Endometrial microvascular endothelial cells (primary cell): ENCODE measurements around the gene RINL. TPM values are rescaled to one million over a fixed set of nuclear protein-coding genes. Genes with fewer than 3 reads are reported as not detected.

Experiments
- in situ Hi-C: cut with HindIII; loops from 2 replicates; pipeline ENCODE4 v1.10.0; 2017; ENCODE audit warnings: low sequenced_read_pairs, low pct_unique_long_range_greater_than_20kb; ENCODE audit errors: inconsistent ontology term
- total RNA-seq: library from RNA; depleted of rRNA; stranded (reverse); fragments of >200 nt; gene quantifications from one replicate; pipeline ENCODE4 v1.2.3, GENCODE V29; 2015; ENCODE audit errors: inconsistent ontology term

The RINL gene, protein sequence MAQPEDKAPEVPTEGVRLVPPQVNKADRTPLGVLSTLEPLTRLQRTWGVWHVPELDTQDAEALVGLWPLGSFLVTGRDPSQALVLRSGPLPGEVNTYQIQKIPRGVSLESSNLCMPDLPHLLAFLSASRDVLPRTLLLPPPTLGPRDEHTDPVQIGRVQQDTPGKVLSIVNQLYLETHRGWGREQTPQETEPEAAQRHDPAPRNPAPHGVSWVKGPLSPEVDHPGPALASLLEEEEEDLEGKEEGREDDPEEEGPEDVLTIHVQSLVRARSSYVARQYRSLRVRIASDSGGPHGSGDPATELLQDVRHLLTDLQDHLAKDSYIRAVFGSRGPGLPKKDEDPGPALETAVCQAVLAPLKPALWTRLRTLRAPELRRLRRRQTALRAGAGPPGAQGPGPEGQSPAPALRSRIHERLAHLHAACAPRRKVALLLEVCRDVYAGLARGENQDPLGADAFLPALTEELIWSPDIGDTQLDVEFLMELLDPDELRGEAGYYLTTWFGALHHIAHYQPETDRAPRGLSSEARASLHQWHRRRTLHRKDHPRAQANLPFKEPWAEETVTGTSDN
- total RNA-seq: 5.0 TPM

DNA sequence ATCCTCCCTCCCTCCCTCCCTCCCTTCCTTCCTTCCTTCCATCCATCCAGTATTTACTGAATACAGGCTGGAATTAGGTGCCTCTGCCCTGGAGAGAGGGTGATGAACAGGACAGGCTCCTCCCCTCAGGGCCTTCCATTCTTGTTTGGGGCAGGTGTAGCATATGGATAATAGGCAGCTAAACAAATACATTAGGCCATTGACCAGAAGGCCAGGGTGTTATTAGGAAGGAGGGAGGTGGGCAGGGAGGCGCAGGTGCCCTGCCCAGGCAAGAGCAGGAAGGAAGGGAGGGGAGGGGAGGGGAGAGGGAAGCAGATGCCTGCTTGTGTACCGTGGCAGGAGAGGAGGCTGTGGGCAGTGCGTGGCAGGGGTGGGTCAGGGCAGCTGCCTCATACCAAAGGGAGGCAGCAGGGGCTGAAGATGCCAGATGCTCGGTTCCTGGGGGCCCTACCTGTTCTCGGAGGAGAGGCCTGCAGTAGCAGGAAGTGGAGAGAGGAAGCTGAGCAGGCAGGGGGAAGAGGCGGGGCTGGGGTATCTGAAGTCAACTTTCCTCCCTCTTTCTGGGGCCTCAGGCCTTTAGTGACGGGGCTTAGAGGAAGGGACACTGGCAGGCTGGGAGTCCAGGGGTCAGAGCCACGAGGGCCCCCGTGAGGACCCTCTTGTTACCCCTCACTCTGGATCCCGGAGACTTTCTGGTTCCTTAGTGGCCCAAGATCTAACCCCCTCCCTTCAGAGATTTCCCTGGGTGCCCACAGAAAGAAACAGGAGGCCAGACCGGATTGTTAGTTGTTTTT lies at the start of gene RINL:
Gene RINL (minus strand): TSS at position 495 of the 794 bp plus-strand sequence. CDS start 1,533 bp downstream, outside the sequence.
- in situ Hi-C loops: no loop called here

DNA sequence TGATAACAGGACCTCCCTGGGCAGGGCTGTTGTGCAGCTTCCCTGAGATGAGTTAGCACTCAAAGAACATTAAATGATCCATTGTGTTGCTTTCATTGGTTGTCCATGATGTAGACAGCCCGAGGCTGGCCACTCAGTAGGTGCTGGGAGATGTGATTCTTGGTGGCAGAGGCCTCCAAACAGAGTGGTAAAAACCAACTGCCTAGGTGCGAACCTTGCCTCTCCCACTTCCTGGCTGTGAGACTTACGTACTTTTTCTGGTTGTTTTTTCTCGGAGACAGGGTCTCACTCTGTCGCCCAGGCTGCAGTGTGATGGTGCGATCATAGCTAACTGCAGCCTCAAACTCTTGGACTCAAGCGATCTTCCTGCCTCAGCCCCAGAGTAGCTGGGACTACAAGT lies 46.3 kb upstream of the RINL start:
- in situ Hi-C loops: no loop called here

DNA sequence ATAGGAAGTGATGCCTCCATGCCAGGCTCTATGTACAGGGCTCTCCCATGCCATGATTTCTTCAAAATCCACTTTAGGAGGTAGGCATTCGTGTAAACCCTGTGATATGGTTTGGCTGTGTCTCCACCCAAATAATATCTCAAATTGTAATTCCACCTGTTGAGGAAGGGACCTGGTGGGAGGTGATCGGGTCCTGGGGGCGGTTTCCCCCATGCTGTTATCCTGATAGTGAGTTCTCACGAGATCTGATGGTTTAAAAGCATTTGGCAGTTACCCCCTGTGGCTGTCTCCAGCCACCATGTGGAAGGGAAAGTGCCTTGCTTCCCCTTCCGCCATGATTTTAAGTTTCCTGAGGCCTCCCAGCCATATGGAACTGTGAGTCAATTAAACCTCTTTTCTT lies 44.4 kb upstream of the RINL start:
- in situ Hi-C loops: no loop called here

DNA sequence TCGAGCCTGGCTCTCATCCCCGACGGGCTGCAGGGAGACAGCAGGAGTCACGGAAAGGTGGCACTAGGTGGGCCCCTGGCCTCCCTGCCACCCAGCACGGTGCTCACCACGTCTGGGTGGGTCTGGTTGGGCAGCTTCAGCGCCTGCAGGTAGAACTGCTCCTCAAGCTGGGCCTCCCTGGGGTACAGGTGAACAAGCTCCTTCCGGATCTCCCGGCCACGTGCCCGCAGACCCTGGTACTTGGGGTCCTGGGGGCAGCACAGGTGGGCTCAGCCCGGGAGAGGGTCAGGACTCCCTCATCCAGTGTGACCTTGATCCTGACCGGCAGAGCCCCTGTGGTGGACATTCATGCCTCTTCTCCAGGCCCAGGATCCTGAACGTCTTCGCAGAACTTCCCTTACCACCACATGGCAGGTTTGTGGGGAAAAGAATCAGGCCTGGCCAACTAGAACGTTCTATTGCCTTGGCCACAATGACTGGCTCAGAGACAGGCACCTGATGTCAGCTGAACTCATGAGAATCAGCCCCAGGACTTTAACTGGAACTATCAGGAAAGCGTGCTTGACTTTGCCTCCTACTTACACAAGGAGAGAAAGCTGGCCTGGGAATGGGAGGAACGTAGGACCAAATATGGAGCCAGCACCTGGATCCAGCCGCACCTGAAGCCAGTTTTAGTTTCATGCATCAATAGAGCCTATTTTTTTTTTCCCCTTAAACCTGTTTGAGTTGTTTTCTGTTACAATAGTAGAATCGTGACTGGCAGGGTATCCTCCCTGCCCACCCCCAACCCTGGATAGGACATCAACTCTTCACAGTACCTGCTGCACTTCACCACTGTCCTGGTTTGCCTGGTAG lies 43.6 kb upstream of the RINL start:
- in situ Hi-C loops: no loop called here

DNA sequence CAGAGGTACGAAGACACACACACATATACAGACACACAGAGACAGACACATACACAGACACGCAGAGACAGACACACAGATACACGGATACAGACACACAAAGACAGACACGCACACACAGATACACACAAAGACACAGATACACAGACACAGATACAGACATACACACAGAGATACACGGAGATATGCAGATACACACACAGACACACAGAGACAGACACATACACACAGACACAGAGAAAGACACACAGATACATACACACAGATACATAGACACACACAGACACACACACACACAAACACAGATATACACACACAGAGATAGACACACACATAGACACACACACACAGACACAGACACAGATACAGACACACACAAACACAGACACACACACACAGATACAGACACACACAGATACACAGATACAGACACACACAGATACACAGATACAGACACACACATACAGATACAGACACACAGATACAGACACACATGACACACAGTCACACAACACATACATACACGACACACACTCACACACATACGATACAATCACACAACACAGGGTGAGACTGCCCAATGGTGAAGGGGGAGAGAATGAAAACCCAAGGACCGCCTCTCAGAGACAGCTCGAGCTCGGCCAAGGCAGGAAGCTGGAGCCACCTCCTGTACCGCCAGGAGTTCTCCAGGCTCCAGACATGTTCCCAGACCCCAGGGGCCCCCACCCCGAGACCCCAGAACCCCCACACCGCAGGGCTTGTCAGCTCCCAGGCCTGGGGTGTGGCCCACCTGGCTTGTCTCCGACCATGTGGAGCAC lies 42.7 kb upstream of the RINL start:
- in situ Hi-C loops: no loop called here

DNA sequence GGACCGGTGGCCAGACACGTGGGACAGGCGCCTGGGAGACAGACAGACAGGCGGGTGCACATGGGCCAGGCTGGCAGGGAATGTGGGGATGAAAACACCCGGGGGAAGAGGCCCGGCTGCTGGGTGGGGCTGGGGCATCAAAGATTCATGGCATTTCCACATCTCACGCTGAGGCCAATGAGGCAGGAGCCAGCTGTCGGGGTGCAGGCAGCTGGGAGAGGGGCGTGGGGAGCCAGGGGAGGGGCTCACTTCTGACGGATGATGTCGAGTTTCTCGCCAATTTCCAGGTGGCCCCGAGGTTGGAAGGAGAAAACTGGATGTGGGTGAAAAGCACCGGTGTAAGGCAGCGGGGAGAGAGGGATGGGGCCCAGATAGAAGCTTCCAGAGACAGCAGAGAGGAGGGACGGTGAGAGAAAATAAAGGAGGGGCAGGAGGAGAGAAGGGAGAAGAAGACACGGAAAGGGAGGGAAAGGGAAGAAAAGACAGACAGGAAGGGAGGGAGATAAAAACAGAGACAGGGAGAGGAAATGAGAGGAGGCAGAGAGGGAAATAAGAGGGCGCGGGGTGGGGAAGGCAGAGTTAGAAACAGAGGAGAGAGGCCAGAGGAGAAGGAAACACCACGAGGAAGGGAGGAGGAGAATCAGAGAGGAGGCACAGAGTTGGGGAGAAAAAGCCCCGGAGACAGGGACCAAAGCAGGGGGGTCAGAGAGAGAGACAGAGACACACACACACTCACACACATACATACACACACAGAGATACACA lies 41.9 kb upstream of the RINL start:
- in situ Hi-C loops: no loop called here

DNA sequence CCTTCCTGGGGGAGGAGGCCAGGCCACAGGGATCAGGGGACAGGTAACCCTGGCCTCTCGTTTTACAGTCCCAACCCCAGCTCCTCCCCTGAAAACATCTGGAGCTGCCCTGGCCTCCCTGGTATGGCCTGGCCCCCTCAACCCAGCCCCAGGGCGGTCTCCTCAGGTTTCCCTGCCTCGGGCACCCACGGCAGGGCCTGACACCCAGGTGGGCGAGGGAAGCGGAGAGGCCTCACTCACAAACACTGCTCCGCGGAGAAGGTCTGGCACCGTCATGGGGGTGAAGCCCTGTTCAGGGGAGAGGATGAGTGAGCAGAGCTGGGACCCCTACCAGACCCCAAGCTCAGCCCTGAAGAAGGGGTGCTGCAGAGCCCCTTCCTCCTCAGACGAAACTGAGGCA lies 40.5 kb upstream of the RINL start:
- in situ Hi-C loops: no loop called here

DNA sequence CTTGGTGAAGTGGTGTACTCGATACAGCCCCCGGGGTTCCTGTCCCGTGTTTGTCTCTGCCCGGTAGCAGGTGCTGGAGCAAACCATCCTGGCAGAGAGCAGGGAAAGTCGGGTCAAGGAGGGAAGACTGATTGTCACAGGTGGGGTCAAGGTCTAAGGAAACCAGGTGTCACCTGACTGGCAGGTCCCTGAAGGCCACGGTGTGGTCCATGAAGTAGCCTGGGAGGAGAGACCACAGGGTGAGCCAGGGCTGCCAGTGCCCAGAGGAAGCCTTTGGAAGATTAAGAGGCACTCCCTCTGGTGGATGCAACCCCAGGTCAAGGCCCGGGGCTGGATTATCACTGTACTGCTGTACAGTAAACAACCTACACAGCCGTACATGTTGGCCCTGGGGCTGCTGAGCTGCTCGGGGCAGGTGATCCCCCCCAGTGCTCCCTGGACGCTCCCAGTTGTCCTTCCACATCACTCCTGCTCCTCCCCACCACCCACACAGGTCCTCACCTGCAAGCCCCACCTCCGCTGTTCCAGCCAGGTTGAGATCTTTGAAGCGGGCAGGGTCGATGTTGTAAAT lies 39.9 kb upstream of the RINL start:
- in situ Hi-C loops: no loop called here

DNA sequence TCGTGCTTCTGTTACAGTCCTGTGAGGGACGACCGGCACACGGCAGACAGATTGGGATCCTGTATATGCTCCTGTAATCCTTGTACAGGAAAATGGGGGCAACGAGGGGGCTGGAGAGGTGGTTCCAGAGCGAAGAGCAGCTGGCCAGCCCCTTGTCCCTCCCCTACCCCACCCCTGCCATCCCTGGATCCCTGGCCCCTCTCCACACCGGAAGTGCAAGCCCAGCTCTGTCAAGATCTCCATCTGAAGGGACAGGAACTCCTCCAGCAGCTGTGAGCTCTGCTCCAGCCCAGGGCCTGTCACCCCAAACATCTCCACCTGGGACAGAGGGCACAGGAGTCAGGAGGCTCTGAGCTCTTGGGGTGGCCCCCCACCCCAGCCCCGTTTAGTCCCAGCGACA lies 39.4 kb upstream of the RINL start:
- in situ Hi-C loops: no loop called here

DNA sequence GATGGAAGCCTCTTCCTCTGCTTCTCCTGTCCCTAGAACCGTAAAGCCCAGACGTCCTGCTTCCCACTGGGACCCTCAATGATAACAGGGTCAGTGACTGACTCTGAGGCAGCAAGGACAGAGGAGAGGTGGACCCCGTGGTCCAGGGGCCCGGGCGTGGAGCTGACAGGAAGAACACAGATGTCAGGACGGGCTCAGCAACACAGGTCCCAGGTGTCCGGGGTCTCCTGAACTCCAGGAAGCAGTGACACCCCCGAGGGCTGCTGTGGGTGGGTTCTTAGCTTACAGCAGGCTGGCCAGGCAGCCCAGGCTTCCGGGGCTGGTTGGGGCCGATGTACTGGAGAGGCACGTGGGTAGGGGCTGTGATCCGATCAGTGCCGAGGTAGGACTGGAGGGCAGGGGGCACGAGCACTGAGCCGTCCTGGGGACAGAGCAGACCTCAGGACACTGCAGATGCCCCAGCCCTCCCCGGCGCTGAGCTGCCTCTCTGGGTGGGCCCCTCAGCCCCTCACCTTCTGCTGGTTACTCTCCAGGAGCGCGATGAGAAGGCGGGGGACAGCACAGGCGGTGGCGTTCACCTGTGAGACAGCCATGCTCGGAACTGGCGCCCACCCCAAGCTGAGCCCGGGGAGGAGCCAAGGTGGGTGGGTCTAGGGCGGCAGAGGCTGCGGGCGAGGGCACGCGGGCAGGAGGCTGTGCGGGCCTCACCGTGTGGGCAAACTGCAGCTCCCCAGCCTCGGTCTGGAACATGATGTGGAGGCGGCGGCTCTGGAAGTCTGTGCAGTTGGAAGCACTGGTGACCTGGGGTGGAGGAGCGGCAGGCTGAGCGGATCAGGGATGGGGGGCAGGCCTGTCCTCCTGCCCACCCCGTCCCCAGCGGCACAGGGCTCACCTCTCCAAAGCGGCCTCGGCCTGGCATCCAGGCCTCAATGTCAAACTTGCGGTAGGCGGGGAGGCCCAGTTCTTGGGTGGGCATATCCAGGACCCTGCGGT lies 37.5 kb upstream of the RINL start:
- in situ Hi-C loops: no loop called here

DNA sequence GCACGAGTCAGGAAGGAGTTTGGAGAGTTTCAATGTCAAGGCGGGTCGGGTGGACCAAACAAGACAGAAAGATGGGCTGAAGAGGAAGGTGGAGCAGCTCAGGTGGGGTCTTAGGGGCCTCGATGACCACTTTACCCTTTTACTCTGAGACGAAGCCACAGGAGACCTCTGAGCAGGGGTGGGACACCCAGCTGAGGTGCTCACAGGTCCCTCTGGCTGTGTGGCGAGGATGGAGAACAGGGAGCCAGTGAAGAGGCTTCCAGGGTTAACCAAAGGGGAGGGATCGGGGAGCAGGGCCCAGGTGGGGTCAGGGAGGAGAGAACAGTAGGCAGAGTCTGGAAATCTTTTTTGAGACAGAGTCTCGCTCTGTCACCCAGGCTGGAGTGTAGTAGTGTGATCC lies 35.9 kb upstream of the RINL start:
- in situ Hi-C loops: no loop called here

DNA sequence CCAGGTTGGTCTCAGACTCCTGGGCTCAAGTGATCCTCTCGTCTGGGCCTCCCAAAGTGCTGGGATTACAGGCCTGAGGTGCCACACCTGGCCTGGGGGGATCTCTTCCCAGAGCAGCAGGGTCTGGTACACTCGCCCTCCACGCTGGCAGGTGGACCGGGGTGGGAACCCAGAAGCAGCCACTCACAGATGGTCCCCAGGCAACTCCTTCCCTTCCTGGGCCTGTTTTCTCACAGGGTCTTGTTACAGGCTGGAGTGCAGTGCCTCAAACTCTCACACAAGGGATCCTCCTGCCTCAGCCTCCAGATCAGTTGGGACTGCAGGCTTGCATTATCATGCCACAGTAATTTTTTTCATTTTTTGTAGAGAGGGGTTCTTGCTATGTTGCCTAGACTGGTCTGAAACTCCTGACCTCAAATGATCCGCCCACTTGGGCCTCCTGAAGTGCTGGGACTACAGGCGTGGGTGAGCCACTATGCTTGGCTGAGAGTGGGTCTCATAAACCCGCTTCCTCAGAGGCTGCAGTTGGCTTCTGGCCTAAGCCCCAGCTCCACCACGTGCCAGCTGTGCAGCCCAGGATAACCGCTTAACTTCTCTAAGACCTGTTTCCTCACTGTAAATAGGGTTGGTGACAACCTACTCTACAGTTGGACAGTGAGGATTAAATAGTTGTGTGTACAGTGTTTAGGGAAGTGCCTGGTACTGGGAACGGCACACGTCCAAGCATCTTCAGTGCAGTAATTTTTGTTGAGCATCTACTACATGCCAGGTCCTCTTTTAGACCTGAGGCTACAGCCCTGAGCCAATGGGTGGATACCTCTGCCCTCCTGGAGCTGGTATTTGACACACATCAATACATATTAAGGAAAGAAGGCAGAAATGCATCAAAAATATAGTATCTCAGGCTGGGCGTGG lies 34.8 kb upstream of the RINL start:
- in situ Hi-C loops: no loop called here

DNA sequence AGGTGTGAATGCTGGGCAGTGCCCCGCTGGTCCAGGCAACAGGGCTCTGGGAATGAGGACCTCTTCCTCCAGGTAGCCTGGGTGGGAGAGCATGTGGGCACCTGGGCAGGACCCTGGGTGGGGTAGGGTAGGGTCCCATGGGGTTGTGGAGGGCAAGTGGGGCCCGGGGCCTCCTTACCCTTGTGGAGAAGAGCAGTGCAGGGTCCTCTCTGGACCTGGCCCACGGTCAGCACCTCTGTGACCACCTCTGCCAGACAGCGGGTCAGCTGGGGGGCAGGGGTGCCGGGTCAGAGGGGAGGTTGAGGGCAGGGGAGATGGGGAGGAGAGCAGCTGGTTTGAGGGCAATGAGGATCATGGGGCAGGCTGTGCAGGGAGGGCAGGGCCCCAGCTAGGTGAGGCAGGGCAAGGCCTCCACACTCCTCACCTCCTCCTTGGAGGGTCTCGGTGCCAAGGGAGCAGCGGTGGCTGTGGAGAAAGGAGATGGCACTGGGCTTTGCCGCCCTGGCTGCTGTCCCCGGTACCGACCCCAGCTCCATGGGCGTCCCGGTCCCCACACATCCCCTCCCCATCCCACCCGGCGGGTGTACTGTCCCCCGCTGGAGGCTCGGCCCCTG lies 33.4 kb upstream of the RINL start:
- in situ Hi-C loops: no loop called here

DNA sequence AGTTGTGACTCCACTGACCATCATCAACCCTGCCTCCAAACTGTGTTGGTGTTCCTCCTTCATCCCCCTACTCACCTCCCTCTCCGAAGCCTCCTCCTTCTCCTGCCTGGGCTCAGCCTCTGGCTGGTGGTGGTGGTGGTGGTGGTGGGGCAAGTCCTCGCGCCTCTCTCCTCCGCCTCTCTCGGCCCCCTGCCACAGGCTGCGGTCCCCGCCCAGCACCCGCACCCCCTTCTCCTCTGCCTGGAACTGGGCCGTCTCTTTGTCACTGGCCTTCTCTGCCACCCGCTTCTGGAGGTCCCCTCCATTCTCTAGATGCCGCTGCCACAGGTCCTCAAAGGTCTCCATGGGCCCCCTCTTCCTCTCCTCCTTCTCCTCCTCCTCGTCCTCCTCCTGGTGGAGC lies 32.4 kb upstream of the RINL start:
- in situ Hi-C loops: no loop called here

DNA sequence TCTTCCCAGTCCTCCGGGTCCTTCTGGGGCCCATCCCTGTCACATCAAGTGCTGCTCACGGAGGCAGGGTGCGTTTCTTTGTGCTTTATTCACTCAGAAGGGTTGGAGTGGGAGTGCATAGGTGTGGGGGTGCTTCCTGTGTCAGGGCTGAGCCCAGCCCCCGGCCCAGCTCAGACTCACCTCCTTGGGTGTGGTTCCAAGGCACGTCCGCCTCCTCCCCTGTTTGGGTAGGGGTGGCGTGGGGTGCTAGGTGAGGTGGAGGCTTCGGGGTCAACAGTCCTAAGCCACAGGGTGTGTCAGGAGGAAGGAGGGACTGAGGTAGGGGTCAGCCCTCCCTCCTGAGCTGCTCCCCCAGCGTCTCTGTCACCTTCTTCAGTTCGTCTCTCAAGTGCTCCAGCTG lies 30.8 kb upstream of the RINL start:
- in situ Hi-C loops: no loop called here
